ENCODE results near the gene TNRC6C.

TNRC6C gene

DNA sequence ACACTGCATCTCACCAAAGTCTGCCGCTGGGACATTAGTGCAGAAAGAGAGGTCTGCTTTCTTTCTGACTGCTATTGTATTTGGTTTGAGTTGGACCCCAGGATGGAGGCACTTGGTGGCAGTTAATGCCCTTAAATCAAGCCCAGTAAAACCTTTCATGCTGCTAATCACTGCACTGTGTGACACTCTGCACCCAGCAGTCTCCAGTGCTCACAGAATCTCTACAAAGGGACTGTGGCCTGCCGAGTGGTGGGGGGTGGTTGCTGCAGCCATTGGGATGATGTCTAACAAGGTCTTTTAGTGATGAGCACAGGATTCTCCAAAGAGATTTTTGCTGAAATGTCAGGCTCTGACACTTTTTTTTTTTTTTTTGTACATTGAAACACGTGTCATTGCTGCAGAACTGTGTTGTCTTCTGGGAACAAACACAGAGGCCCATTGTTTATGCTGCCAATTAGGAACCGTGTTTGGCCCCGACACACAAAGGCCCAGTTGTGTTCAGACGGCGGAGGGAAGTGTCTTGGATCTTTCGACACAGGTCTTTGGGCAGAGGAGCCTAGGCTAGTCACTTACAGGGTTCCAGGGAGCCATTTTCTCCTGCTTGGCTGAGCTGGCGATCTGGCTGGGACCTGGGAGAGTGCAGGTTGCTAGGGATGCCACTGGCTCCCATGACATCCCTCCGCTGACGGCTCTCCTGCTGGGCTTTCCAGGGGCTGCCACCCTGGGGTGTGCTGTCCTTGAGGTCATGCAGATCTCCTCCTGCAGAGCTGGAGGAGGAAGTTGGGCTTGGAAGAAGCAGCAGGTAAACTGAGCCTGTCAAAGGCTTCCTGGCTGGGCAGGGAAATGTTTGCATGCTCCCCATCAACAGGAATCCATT lies 16.2 kb upstream of the TNRC6C start:
- H3K9ac ChIP-seq (ENCODE audit: low read depth, low read length): no peak overlapping the region
- H3K36me3 ChIP-seq (ENCODE audit: insufficient read depth, low read length): no peaks in the 10 kb centered on the region
- H3K9me3 ChIP-seq (ENCODE audit: control insufficient read depth, insufficient read depth, low read length): no peaks in the 10 kb centered on the region
- H3K4me1 ChIP-seq (ENCODE audit: insufficient read depth, low read length): peaks cover 6% of the 10 kb centered on the region; the same call in 1 of the 2 replicates

DNA sequence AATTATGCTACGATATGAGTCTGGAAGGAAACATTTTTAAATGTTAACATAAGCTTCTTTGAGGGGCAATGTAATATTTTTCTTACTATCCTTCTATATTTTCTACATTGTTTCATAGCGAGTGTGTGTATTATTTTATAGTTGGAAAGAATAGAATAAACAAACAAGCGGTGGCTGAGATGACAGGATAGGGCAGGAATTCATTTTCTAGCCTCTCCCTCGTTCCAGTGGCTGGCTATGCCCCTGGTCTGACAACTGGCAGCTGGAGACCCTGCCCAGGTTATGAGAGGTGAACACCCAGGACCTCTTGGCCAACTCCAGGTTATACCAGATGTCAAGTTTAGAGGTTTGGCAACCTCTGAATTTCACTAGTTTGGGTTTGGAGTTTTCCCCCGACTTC lies 14.5 kb upstream of the TNRC6C start:
- Histone ChIP-seq H3K9me3 (ENCODE audit: control insufficient read depth, insufficient read depth, low read length) (no peaks in the 10 kb centered on the region), H3K9ac (ENCODE audit: low read depth, low read length) (no peak overlapping the region), H3K36me3 (ENCODE audit: insufficient read depth, low read length) (no peaks in the 10 kb centered on the region), H3K4me1 (ENCODE audit: insufficient read depth, low read length) (peaks cover 6% of the 10 kb centered on the region; the same call in 1 of the 2 replicates)

DNA sequence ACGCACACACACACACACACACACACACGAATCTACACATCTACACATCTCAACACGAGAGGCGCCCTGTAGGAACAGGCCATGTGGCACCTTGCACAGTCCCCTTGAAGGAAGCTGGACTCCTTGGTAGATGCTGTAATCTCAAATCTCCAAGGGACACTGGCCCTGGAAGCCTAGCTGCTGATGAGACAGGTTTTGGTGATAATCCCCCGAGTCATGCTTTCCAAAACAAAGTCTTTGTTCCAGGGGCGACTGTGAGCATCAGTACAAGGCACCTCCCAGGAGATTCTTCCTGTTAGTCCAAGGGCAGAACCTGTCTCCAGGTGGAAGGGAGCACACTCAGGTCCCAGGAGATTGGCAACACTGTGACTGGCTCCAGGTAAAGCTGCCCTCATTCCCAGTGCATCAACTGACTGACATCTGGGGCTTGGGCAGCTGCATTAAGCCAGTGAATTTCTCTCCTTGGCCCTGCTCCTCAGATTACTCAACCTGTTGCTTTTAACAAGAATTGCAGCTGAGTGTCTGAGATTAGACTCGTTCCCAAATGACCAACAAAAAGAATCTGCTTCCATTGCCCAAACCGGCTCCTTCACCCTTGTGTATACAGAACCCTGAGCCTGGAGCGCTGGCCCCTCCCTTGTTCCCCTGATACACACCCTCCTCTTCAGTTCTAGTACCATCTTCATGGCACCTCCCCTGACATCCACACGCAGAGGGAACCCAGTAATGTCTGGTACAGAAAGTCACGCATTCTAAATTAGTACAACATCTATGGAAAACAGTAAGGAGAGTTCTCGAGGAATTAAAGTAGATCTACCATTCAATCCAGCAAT lies 13.9 kb upstream of the TNRC6C start:
- no peaks in the 10 kb centered on the region for H3K36me3 ChIP-seq (ENCODE audit: insufficient read depth, low read length)
- peaks cover 6% of the 10 kb centered on the region; the same call in 1 of the 2 replicates for H3K4me1 ChIP-seq (ENCODE audit: insufficient read depth, low read length)
- H3K9ac ChIP-seq (ENCODE audit: low read depth, low read length): no peak overlapping the region
- H3K9me3 ChIP-seq (ENCODE audit: control insufficient read depth, insufficient read depth, low read length): no peaks in the 10 kb centered on the region

GRCh38 chr17:77946900-77947645 lies 11.4 kb upstream of the TNRC6C start:
- H3K9me3 ChIP-seq (ENCODE audit: control insufficient read depth, insufficient read depth, low read length): no peaks in the 10 kb centered on the region
- H3K36me3 ChIP-seq (ENCODE audit: insufficient read depth, low read length): no peaks in the 10 kb centered on the region
- no peak overlapping the region for H3K9ac ChIP-seq (ENCODE audit: low read depth, low read length)
- H3K4me1 ChIP-seq (ENCODE audit: insufficient read depth, low read length): peaks cover 6% of the 10 kb centered on the region; the same call in 1 of the 2 replicates

DNA sequence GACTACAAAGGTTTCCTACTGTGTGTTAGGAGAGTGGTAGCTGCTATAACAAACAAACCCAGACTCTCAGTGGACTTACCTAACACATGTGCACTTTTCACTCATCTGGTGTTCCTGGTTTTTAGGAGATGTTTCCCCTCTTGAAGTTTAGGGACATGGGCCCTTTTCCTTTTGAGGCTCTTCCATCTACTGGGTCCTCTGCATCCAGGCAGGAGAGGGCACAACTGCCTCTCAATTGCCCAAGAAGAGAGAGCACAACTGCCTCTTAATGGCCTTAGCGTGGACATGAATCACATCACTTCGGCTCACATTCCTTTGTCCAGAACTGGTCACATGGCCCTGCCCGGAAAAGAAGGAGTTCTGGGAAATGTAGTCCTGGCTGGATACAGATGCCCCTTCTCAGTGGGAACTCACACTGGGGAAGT lies 9.8 kb upstream of the TNRC6C start:
- Histone ChIP-seq H3K9ac (ENCODE audit: low read depth, low read length) (no peak overlapping the region), H3K9me3 (ENCODE audit: control insufficient read depth, insufficient read depth, low read length) (no peaks in the 10 kb centered on the region; the same call in 1 of the 2 replicates), H3K36me3 (ENCODE audit: insufficient read depth, low read length) (no peaks in the 10 kb centered on the region), H3K4me1 (ENCODE audit: insufficient read depth, low read length) (peaks cover 6% of the 10 kb centered on the region; the same call in 1 of the 2 replicates)

DNA sequence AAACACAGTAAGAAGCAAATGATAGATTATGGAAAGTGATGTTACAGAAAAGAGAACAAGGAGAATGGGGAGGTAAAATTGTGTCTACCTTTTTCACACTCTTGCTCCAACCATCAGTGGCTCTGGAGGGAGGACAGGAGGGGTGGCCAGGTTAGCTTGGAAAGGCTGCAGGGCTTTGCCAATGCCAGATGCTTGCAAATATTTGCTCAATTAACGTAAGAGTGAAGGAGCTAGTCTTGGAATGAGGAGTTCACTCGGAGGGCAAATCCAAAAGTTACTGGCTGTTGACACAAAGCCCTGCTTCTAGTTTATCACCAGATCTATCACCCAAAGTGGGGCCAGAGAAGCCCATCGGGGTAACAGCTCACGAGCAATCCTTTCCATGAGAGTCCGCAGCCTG lies 7.4 kb upstream of the TNRC6C start:
- H3K9me3 ChIP-seq (ENCODE audit: control insufficient read depth, insufficient read depth, low read length): no peaks in the 10 kb centered on the region; the same call in 1 of the 2 replicates
- H3K4me1 ChIP-seq (ENCODE audit: insufficient read depth, low read length): no peaks in the 10 kb centered on the region
- H3K36me3 ChIP-seq (ENCODE audit: insufficient read depth, low read length): no peaks in the 10 kb centered on the region
- no peak overlapping the region for H3K9ac ChIP-seq (ENCODE audit: low read depth, low read length)

GRCh38 chr17:77952368-77952767 lies 6.1 kb upstream of the TNRC6C start:
- H3K9ac ChIP-seq (ENCODE audit: low read depth, low read length): no peak overlapping the region
- H3K4me1 ChIP-seq (ENCODE audit: insufficient read depth, low read length): 0 out of 2 replicates have a peak, but pooled peaks cover 5% of the 10 kb centered on the region
- H3K36me3 ChIP-seq (ENCODE audit: insufficient read depth, low read length): no peaks in the 10 kb centered on the region
- H3K9me3 ChIP-seq (ENCODE audit: control insufficient read depth, insufficient read depth, low read length): no peaks in the 10 kb centered on the region; the same call in 1 of the 2 replicates

DNA sequence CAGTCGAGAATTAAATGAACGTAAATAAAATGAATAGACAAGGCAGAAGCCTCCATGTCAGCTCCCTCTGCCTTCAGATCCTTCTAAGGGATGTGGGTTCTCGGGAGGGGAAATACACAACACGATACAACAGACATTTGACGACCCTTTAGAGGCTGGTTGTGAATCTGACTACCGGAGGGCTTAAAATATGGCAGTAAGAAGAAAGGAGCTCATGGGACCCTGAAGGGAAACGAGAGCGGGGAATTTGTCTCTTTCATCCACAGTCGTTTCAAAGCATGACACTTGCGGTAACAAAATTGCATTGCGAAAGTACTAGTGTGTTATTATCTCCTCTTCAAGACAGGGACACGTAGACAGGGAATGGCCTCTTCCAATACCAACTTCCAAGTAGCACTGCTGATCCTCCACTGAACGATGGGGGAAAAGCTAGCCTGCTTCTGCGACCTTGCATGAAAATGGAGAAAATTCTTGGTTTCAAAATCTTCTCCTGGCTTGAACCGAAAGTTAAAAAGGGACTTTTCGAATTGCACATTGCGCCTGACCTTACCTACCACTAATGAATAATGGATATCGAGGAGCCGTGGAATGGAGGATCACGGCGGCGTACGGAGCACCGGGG lies 1.2 kb upstream of the TNRC6C start:
- peaks cover 17% of the 10 kb centered on the region for H3K4me1 ChIP-seq (ENCODE audit: insufficient read depth, low read length)
- H3K36me3 ChIP-seq (ENCODE audit: insufficient read depth, low read length): no peaks in the 10 kb centered on the region
- peak overlapping the region; percentile 81 for H3K9ac ChIP-seq (ENCODE audit: low read depth, low read length)
- H3K9me3 ChIP-seq (ENCODE audit: control insufficient read depth, insufficient read depth, low read length): no peaks in the 10 kb centered on the region; the same call in 1 of the 2 replicates

GRCh38 chr17:77958716-77959125 lies 218 bp downstream of the TNRC6C start:
- Histone ChIP-seq H3K4me1 (ENCODE audit: insufficient read depth, low read length) (peaks cover 19% of the 10 kb centered on the region), H3K9me3 (ENCODE audit: control insufficient read depth, insufficient read depth, low read length) (no peaks in the 10 kb centered on the region), H3K9ac (ENCODE audit: low read depth, low read length) (peak overlapping the region; percentile 42; the same call in 1 of the 2 replicates), H3K36me3 (ENCODE audit: insufficient read depth, low read length) (no peaks in the 10 kb centered on the region)

DNA sequence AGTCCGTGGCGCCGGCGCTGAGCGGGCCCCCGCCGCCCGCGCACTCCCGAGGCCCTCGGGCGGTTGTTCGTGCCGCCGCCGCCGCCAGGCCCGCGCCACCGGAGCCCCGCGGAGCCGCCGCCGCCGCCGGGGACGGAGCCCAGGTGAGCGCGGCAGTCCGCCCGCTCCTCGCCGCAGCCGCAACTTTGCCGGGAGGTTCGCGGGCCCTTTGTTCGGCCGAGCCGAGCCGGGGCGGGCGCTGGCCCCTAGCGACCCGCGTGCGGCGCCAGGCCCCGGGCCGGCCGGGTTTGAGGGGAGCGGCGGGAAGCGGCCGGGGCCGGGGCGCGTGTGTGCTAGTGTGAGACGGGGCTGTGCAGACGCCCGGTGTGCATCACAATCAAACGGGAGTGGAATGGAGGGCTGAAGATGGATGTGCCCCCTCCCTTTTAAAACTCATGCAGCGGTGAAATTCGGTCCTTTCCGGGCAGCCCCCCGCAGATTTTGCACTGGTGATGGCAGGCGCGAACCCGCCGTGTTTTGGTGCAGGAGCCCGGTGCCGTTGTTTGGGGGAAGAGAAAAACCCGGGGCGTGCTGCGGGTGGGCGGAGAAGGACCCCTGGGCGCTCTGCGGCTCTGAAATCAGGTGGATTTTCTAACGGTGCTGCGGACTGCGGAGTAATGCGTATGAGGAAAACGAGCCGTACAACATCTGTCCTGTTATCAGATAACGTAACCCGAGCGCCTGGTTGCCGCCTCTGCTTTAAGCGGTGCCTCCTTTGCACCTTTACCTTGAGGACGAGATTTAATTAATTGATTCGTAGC lies 823 bp downstream of the TNRC6C start:
- H3K9ac ChIP-seq (ENCODE audit: low read depth, low read length): peak overlapping the region; percentile 64
- peaks cover 19% of the 10 kb centered on the region for H3K4me1 ChIP-seq (ENCODE audit: insufficient read depth, low read length)
- H3K9me3 ChIP-seq (ENCODE audit: control insufficient read depth, insufficient read depth, low read length): no peaks in the 10 kb centered on the region
- no peaks in the 10 kb centered on the region for H3K36me3 ChIP-seq (ENCODE audit: insufficient read depth, low read length)

GRCh38 chr17:77959926-77960521 lies 1.5 kb downstream of the TNRC6C start:
- Histone ChIP-seq H3K4me1 (ENCODE audit: insufficient read depth, low read length) (peaks cover 21% of the 10 kb centered on the region), H3K9me3 (ENCODE audit: control insufficient read depth, insufficient read depth, low read length) (no peaks in the 10 kb centered on the region), H3K36me3 (ENCODE audit: insufficient read depth, low read length) (no peaks in the 10 kb centered on the region), H3K9ac (ENCODE audit: low read depth, low read length) (peak overlapping the region; percentile 64)

GRCh38 chr17:77961741-77962140 lies 3.2 kb downstream of the TNRC6C start:
- Histone ChIP-seq H3K4me1 (ENCODE audit: insufficient read depth, low read length) (peaks cover 28% of the 10 kb centered on the region), H3K9me3 (ENCODE audit: control insufficient read depth, insufficient read depth, low read length) (no peaks in the 10 kb centered on the region), H3K36me3 (ENCODE audit: insufficient read depth, low read length) (no peaks in the 10 kb centered on the region), H3K9ac (ENCODE audit: low read depth, low read length) (no peak overlapping the region)

DNA sequence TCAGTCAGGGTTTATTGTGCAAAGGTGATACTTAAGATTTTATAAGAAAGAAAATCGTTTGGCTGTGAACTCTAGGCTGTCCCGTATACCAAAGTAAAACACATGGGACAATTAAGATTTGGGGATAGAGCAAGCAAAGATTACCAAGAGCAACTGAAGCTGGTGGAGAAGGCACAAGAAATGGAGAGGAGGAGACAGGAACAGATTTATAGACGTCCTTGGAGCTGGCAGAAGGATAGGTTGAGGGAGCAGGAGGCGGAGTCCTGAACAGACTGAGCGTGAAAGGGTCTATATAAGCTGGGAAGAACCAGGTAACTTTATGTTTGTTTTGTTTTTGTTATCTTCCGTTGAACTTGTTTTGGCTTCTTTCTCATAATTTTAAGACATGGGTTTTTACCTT lies 3.8 kb downstream of the TNRC6C start:
- H3K4me1 ChIP-seq (ENCODE audit: insufficient read depth, low read length): peaks cover 23% of the 10 kb centered on the region
- H3K9me3 ChIP-seq (ENCODE audit: control insufficient read depth, insufficient read depth, low read length): no peaks in the 10 kb centered on the region
- no peaks in the 10 kb centered on the region for H3K36me3 ChIP-seq (ENCODE audit: insufficient read depth, low read length)
- H3K9ac ChIP-seq (ENCODE audit: low read depth, low read length): no peak overlapping the region

Data from ES-I3 (cell line).